HG03520 (cell line): ENCODE results near the gene DOCK2.
"Not testable (repeated sequence)": the region's sequence is repeated elsewhere in the genome, so short reads cannot be mapped to it uniquely, and the experiment has no call there.

Experiments
- ATAC-seq: cut with Tn5 transposase; IDR thresholded peaks from one replicate; pipeline ENCODE4 v1.9.1; 2021; ENCODE audit warnings: mild to moderate bottlenecking, moderate library complexity; ENCODE audit not compliant: unreplicated experiment

DOCK2 gene

DNA sequence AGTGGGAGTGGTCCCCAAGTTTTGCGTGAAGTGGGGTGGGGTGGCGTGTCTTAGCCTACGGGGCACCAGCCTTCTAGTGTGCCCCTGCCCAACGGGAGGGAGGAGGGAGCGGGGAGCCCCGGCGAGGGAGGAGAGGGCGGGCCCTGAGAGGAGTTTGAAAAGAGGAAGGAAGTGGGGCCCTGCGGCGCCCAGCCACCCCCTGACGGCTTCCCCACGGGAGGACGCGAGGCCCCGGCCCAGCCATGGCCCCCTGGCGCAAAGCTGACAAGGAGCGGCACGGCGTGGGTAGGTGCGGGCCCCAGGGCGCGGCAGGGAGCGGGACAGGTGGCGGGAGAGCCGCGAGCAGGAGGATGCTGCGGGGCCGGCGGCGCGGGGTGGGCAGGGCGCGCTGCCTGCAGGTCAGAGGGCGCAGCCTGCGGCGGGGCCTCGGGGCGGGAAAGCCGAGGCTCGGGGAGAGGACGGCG, at the start of gene DOCK2:
Gene DOCK2, plus strand, starts transcription at position 191 of the 464 bp plus-strand sequence. Its CDS starts 52 bp downstream, at position 243.
- ATAC-seq: peak; percentile 79

GRCh38 chr5:169590602-169591001, 46.5 kb upstream of the DOCK2 start:
- no peak for ATAC-seq

DNA sequence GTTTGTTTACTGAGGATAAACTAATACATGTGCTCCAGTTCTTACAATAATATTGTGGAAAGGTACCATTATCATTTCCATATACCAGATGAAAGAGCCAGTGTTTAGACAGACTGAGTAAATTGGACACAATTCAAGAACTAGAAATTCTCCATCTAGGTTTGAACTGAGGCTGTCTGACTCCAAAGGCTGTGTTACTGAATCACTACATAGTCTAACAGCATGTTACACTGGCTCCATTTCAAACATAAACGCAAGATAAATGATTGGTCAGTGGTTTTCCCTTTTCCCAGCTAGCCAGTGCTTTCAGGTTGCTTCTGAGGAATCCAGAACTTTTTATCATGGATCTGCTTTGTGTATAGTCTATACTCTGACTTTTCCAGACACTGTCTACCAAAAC, 45.4 kb upstream of the DOCK2 start:
- ATAC-seq: no peak

DNA sequence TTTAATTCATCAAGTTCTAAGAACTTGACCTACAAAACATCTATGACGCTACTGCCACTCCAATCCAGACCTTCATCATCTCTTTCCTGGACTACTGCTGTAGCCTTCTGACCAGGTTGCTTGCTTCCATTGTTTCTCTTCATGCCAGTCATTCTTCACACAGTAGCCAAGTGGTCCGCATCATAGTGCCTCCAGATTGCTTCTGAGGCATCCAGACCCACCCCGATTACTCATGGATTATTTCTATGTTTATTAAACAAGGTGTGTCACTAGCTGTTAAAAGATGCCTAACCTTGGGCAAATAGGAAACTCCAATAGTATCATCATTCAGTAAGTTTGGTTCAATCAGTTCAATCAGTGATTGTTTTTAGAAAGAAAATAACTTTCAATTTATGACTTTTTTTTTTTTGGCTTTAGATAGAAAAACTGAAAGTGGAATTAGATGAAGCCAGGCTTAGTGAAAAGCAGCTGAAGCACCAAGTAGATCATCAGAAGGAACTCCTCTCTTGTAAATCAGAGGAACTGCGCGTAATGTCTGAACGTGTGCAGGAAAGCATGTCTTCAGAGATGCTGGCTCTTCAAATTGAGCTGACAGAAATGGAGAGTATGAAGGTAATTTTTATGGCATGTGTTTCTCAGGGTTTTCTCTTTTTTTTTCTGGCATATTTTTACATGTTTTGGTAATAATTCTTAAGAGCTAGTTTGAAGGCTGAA, 44.0 kb upstream of the DOCK2 start:
- no peak for ATAC-seq

DNA sequence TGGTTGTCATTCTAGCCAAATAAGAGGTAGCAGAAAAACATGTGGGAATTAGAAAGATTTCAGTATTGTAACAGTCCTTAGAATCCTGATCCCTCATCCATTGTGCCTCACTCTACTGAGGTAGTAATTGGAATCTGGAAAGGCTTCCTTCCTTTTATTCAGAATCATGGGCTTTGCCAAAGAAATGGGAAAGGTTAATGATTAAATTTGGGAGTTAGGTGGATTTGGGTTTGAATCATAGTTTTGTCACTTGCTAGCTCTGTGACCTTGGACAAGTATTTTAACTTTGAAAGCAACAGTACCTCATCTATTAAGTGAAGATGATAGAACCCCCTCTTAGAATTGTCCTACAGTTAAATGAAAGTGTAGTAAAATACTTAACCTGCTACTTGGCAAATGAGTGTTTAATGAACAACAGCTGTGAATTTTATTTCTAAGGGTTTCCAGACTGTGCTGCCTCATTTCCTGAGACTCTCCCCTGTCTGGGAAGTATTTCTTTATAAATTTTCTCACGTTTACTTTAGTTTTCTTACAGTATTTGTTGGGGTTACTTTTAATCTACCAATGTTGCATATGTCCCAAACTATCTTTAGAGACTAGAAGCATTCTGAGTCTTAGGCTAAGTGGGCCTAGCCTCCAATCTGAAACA, 41.8 kb upstream of the DOCK2 start:
- ATAC-seq: no peak

DNA sequence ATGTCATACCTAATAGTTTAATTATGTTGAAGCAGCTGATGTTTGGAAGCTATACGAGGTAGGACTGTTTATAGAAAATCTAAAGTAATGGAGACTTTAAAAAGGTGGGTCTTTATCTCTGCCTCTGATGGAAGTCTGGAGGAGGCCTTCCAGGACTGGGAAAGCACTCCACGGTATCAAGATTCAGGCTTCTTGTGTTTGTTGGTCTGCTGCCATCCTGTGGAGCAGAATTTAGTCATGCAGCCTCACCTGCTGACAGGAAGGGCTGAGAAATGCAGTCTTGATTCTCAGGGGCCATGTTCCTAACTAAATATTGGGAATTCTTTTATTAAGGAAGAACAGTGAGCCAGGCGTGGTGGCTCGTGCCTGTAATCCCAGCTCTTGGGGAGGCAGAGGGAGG, 37.6 kb upstream of the DOCK2 start:
- no peak for ATAC-seq

GRCh38 chr5:169602535-169602934, 34.5 kb upstream of the DOCK2 start:
- ATAC-seq: no peak

GRCh38 chr5:169606279-169606678, 30.8 kb upstream of the DOCK2 start:
- ATAC-seq: no peak

DNA sequence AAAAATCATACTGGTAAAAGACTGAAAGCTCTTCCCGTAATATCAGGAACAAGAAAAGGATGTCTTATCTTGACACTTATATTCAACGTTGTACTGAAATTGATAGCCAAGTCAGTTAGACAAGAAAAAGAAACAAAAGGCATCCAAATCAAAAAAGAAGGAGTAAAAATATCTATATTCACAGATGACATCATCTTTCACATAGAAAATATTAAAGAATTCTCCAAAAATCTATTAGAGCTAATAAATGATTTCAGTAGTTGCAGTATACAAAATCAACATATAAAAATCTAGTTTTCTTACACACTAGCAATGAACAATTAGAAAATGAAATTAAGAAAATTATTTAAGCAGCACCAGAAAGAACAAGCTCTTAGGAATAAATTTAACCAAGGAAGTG, 29.2 kb upstream of the DOCK2 start:
- ATAC-seq: no peak

DNA sequence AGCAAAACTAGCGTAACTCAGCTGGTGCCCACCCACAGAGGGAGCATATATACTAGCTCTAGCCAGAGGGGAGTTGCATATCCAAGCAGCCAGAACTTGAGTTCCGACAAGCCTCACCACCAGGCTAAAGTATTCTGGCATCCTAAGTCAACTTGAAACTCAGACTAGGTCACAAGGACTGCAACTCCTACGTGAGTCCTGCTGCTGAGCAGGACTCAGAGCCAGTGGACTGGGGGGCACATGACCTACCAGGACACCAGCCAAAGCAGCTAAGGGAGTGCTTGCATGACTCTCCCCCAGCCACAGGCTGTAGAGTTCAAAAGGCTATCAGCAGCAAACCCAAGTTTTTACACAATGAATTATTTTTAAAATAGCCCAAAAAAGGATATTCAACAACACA, 27.4 kb upstream of the DOCK2 start:
- ATAC-seq: no peak

- no peak for ATAC-seq
Observed at GRCh38 chr5:169610606-169611005, 26.5 kb upstream of the DOCK2 start.

DNA sequence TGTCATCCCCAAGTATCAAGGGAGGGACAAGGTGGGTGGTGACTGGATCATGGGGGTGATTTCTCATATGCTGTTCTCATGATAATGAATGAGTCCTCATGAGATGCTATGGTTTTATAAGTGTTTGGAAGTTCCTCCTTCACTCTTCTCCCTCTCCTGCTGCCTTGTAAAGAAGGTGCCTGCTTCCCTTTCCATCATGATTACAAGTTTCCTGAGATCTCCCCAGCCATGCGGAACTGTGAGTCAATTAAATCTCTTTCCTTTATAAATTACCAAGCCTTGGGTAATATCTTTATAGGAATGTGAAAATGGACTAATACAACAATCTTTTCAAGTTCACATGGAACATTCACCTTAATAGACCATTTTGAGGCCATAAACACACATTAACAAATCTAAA, 21.5 kb upstream of the DOCK2 start:
- no peak for ATAC-seq

GRCh38 chr5:169624307-169624706, 12.8 kb upstream of the DOCK2 start:
- ATAC-seq: not testable (repeated sequence)

- ATAC-seq: no peak
Observed at GRCh38 chr5:169626779-169627178, 10.3 kb upstream of the DOCK2 start.

- no peak for ATAC-seq
Observed at GRCh38 chr5:169627551-169627950, 9.5 kb upstream of the DOCK2 start.

DNA sequence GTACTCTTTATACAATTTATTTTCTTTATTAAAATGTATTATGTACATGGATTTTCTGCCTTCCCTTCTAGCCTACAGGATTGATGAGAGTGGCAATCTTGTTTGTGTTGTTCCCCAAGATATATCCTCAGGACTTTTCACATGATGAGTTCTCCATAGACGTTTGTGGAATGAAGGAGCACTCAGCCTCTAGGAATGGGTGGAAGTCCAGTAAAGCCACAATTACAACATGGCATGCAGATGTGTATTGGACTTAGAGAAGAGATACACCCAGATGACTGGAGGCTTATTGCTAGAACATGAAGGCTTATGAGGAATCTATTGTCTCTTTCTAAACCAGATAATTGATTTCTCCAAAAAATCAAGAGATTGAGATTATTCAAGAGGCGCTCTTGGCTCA, 8.2 kb upstream of the DOCK2 start:
- no peak for ATAC-seq

GRCh38 chr5:169629847-169630548, 7.1 kb upstream of the DOCK2 start:
- no peak for ATAC-seq

- ATAC-seq: no peak
Observed at GRCh38 chr5:169631360-169631759, 5.7 kb upstream of the DOCK2 start.

GRCh38 chr5:169632946-169633345, 4.1 kb upstream of the DOCK2 start:
- no peak for ATAC-seq

- ATAC-seq: no peak
Observed at GRCh38 chr5:169634606-169635005, 2.5 kb upstream of the DOCK2 start.

- no peak for ATAC-seq
Observed at GRCh38 chr5:169635936-169636335, 1.1 kb upstream of the DOCK2 start.
